Osteoblast (primary cell): ENCODE results near the gene ZIC4. TPM values are rescaled to one million over a fixed set of nuclear protein-coding genes. Genes with fewer than 3 reads are reported as not detected.

Experiments used
- DNase-seq: peaks from one replicate; pipeline ENCODE4 v3.0.0; 2011; ENCODE audit warnings: low spot score, mixed read lengths; ENCODE audit not compliant: insufficient read length; ENCODE audit errors: missing footprints
- H2AFZ ChIP-seq: 2 replicates; pipeline ENCODE4 v1.6.0; 2011; ENCODE audit warnings: mild to moderate bottlenecking, low read length
- H3K27ac ChIP-seq: 2 replicates; pipeline ENCODE4 v1.5.1; 2011; ENCODE audit warnings: mild to moderate bottlenecking, low read depth, low read length, moderate library complexity
- H3K27me3 ChIP-seq: 2 replicates; pipeline ENCODE4 v1.6.0; 2012; ENCODE audit warnings: mild to moderate bottlenecking, control low read depth, inconsistent platforms, low read length, moderate library complexity; ENCODE audit not compliant: insufficient read depth
- H3K36me3 ChIP-seq: 2 replicates; pipeline ENCODE4 v1.5.1; 2011; ENCODE audit warnings: mild to moderate bottlenecking, low read length, control low read depth, moderate library complexity; ENCODE audit not compliant: insufficient read depth
- H3K4me1 ChIP-seq: 2 replicates; pipeline ENCODE4 v1.5.1; 2011; ENCODE audit warnings: mild to moderate bottlenecking, low read length, control low read depth, moderate library complexity; ENCODE audit not compliant: insufficient read depth
- H3K4me2 ChIP-seq: 2 replicates; pipeline ENCODE4 v1.6.0; 2011; ENCODE audit warnings: mild to moderate bottlenecking, low read length; ENCODE audit not compliant: insufficient read depth
- H3K4me3 ChIP-seq: fragments of 200-600 bp; sonication (generic); 3 replicates; pipeline ENCODE4 v1.5.1; 2012; ENCODE audit warnings: mild to moderate bottlenecking, low read length, inconsistent platforms; ENCODE audit not compliant: insufficient read depth
- H3K79me2 ChIP-seq: 2 replicates; pipeline ENCODE4 v1.6.0; 2012; ENCODE audit warnings: mild to moderate bottlenecking, low read length, control low read depth, inconsistent platforms; ENCODE audit not compliant: insufficient read depth
- H3K9me3 ChIP-seq: 2 replicates; pipeline ENCODE4 v1.5.1; 2011; ENCODE audit warnings: low read depth, low read length, control low read depth
- H4K20me1 ChIP-seq: 2 replicates; pipeline ENCODE4 v1.6.0; 2012; ENCODE audit warnings: mild to moderate bottlenecking, low read length, control low read depth; ENCODE audit not compliant: insufficient read depth
- total RNA-seq: library from RNA; depleted of rRNA; stranded (reverse); fragments of >200 nt; gene quantifications from 2 replicates; pipeline ENCODE4 v1.2.3, GENCODE V29; 2012
- TF ChIP-seq, protein P1 (sequence below): IDR thresholded peaks from 2 replicates; pipeline ENCODE4 v1.5.1; 2011; ENCODE audit warnings: mild to moderate bottlenecking, low read depth, low read length, moderate library complexity; ENCODE audit errors: extremely low read depth

ZIC4 gene
- total RNA-seq, 1 donor = 0.72 TPM

DNA sequence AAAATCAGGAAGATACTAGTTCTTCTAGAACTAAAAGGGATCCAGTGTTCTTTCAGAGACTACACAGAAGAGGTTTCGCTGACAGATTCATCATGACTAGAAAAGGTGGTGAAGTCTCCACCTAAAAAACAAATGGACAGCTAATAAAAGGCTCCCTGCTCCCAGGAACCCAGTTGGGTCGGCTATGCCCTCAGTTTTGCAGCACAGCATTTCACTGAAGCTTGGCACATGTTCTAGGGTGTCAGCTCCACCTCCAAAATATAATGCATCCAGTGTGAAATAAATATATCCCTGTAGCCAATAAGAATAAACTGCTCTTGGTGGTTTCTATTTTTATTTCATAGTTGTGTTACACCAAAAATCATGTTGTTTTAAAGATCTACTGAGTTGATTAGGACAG lies 55.0 kb downstream of the ZIC4 start:
- TF ChIP-seq, protein P1, sequence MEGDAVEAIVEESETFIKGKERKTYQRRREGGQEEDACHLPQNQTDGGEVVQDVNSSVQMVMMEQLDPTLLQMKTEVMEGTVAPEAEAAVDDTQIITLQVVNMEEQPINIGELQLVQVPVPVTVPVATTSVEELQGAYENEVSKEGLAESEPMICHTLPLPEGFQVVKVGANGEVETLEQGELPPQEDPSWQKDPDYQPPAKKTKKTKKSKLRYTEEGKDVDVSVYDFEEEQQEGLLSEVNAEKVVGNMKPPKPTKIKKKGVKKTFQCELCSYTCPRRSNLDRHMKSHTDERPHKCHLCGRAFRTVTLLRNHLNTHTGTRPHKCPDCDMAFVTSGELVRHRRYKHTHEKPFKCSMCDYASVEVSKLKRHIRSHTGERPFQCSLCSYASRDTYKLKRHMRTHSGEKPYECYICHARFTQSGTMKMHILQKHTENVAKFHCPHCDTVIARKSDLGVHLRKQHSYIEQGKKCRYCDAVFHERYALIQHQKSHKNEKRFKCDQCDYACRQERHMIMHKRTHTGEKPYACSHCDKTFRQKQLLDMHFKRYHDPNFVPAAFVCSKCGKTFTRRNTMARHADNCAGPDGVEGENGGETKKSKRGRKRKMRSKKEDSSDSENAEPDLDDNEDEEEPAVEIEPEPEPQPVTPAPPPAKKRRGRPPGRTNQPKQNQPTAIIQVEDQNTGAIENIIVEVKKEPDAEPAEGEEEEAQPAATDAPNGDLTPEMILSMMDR = no peak
- H2AFZ ChIP-seq = no peak overlapping the region

DNA sequence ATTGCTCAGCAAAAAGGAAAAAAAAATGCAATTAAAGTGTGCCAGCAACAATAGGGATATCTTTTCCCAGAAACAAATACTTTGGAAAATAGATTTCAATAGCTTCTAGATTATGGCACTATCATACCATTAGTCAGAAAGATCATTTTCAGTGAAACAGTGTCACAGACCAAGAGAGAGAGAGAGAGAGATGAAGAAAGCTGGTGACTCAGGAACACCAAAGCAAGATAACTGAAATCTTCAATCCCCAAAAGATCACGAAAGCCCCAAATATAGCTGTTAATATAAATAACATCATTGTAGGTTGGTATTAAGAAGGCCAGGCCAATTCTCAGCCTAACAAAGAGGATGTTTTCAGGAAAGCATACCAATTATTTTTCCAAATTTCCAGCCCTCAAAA lies 57.4 kb downstream of the ZIC4 start:
- Histone ChIP-seq H3K4me2 (no peak overlapping the region), H3K36me3 (no peaks in the 10 kb centered on the region), H3K79me2 (no peaks in the 10 kb centered on the region), H2AFZ (no peak overlapping the region), H3K9me3 (no peaks in the 10 kb centered on the region), H3K27me3 (peaks cover 37% of the 10 kb centered on the region), H4K20me1 (no peaks in the 10 kb centered on the region), H3K4me1 (no peaks in the 10 kb centered on the region), H3K4me3 (no peak overlapping the region), H3K27ac (no peak overlapping the region)
- TF ChIP-seq, protein P1 = no peak
- no peak for DNase-seq

More for the DNA sequence above, 55.0 kb downstream of the ZIC4 start:
- Histone ChIP-seq H3K4me3 (no peak overlapping the region), H3K4me2 (no peak overlapping the region), H3K9me3 (no peaks in the 10 kb centered on the region), H3K27me3 (peaks cover 60% of the 10 kb centered on the region), H3K36me3 (no peaks in the 10 kb centered on the region), H3K4me1 (no peaks in the 10 kb centered on the region), H4K20me1 (no peaks in the 10 kb centered on the region), H3K79me2 (no peaks in the 10 kb centered on the region), H3K27ac (no peak overlapping the region)
- no peak for DNase-seq

DNA sequence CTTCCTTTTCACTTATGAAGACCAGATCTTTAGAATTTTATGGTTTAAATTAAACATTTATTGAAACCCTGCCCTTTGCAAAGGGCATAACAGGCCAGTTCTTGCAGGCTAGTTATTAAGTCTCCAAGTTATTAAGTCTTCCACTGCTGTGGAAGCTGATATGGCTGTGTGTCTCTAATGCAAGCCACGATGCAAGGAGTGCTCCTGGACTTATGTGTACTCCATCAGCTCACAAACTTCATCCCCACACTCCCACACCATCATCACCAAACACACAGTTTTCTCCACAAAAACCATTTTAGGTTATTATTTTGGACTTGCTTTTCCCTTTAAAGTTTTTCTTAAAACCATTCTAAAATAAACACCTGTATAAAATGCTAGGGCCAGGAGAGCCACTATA lies 62.4 kb downstream of the ZIC4 start:
- H3K27ac ChIP-seq = no peak overlapping the region
- peak overlapping the region; percentile 7 for H3K4me2 ChIP-seq
- H4K20me1 ChIP-seq = no peaks in the 10 kb centered on the region
- H3K4me1 ChIP-seq = no peaks in the 10 kb centered on the region
- H3K9me3 ChIP-seq = no peaks in the 10 kb centered on the region
- no peak overlapping the region for H3K4me3 ChIP-seq
- H3K27me3 ChIP-seq = peaks cover 9% of the 10 kb centered on the region
- no peak for DNase-seq
- no peak overlapping the region for H2AFZ ChIP-seq
- no peaks in the 10 kb centered on the region for H3K36me3 ChIP-seq
- H3K79me2 ChIP-seq = no peaks in the 10 kb centered on the region
- TF ChIP-seq, protein P1 = no peak

DNA sequence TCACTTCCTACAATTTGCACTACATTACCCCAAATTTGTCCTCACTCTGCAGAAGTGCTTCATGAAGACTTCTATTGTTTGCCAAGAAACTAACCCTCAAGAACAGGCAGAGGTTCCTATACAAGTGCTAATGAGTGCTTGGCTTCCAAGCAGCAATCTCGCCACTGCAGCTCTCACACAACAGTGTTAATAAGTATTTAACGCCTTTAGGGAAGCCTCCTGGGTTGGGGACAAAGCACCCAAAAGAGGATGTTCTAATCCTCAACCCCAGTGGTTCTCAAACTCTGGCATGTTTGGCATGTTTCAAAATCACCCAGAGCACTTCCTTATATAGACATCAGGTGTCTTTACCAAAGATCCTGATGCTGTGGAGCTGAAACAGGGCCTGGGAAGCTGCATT lies 64.6 kb downstream of the ZIC4 start:
- no peak for DNase-seq
- TF ChIP-seq, protein P1 = no peak
- H3K9me3 ChIP-seq = no peaks in the 10 kb centered on the region
- H3K27me3 ChIP-seq = peaks cover 11% of the 10 kb centered on the region
- H3K4me1 ChIP-seq = no peaks in the 10 kb centered on the region
- H4K20me1 ChIP-seq = no peaks in the 10 kb centered on the region
- H2AFZ ChIP-seq = no peak overlapping the region
- no peaks in the 10 kb centered on the region for H3K36me3 ChIP-seq
- no peak overlapping the region for H3K4me3 ChIP-seq
- H3K27ac ChIP-seq = no peak overlapping the region
- H3K4me2 ChIP-seq = no peak overlapping the region
- H3K79me2 ChIP-seq = no peaks in the 10 kb centered on the region
